Skin epidermis (tissue), 12 donors: ENCODE data around the gene SOX6.
"Not testable (repeated sequence)": the region's sequence is repeated elsewhere in the genome, so short reads cannot be mapped to it uniquely, and the experiment has no call there.

Source experiments
- H3K27ac ChIP-seq, 21 experiments: fragments of 200-600 bp; sonication (generic) in 11 of 21; one replicate each; pipeline ENCODE4 v1.5.0; 2020; ENCODE audit warnings: mild to moderate bottlenecking in 3 of 21, inconsistent platforms in 2 of 21, moderate library complexity in 2 of 21
- H3K4me3 ChIP-seq, 7 experiments: fragments of 200-600 bp; sonication (generic) in 2 of 7; one replicate each; pipeline ENCODE4 v1.5.0; 2020; ENCODE audit warnings: inconsistent platforms in 2 of 7, mild to moderate bottlenecking in 2 of 7, moderate library complexity in 1 of 7

Gene SOX6

GRCh38 chr11:16356057-16356760 lies at the start of gene SOX6:
Gene SOX6 (minus strand): TSS chr11:16356546. CDS start chr11:16341248, 15,298 bp downstream.
- H3K4me3 ChIP-seq, result no peak within 1 kb of the TSS
- H3K27ac ChIP-seq, result no peak within 1 kb of the TSS

DNA sequence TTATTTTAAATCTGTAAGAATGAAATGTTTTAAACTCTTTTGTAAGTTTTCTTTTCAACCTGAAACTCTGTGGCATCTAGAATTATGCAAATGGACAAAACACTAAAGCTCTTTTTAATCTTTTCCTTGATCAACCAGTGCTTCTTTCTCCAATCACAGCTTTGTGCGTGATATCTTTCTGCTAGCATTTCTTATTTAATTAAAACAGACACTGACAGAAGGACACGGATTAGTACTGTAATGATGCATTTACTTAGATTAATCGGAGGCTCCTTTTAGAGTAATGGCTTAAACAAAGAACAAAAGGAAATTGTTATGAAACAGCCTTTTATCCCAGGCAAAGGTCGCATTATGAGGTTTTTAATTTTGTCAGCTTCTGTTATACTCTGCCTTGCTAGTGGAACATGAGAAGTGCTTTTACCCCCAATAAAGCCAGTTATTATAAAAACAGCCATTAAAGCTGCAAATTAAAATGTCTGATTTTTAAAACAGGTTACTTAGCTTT lies 48.5 kb upstream of the SOX6 start:
- Histone ChIP-seq H3K27ac (no peak overlapping the region), H3K4me3 (no peak overlapping the region)

DNA sequence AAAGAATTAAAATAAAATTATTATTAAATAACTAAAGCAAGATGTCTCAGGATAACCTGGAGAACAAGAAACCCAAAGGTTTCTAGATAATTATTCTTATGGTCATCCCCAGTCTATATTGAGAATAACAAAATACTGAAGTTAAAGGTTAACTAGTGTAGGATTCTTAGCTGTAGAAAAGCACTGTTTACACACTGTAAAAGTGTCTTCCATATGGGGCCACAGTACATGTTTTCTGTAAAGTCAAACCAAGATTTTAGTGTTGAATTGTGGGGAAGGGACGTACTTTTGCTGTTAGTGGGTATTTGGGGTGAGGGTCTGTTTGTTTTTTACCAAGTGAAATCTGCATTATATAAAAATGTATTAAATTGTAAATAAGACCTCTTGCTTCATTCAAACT lies 47.5 kb upstream of the SOX6 start:
- H3K27ac ChIP-seq, result no peak overlapping the region
- no peak overlapping the region for H3K4me3 ChIP-seq

GRCh38 chr11:16403448-16403803 lies 47.1 kb upstream of the SOX6 start:
- Histone ChIP-seq H3K27ac (no peak overlapping the region), H3K4me3 (no peak overlapping the region)

GRCh38 chr11:16402654-16403447 lies 46.5 kb upstream of the SOX6 start:
- no peak overlapping the region for H3K4me3 ChIP-seq

GRCh38 chr11:16397390-16397789 lies 41.0 kb upstream of the SOX6 start:
- Histone ChIP-seq H3K27ac (no peak overlapping the region), H3K4me3 (no peak overlapping the region)

More at GRCh38 chr11:16402654-16403447, 46.5 kb upstream of the SOX6 start:
- H3K27ac ChIP-seq, result peak overlapping the region in 1 of 21 experiments; percentile 9

DNA sequence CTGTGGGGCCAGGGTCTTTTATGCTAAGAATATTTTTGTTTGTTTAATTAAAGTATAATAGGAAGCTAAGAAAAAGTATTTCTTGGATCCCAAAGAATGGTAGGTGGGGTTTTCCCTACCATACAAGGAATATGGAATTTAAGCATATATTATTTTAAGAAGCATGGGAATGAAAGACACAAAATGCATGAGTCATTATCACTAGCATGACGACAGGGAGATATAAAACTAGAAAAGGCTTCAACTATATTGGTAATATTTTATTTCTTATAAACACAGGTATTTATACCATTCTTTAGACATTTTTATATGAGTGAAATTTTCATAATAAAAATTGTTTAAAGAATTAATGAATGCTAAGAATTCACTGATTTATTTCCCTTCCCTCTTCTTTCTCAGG lies 39.3 kb upstream of the SOX6 start:
- Histone ChIP-seq H3K4me3 (no peak overlapping the region), H3K27ac (no peak overlapping the region)

DNA sequence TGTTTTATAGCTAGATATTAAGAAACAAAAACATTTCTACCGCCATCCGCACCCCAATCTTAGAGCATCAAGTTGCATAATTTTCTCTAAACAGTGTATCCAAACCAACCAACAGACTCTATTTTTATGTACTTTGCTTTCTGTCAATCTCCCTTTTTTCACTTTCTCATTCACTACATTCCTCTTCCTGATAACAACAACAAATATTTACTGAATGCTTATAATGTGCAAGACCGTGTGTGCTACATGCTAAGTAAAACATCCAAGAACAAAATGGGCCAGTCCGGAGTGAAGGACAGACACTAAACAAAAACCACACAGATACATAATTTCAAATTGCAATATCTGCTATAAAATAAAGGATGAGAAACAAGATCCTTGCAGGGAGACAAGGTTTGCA lies 38.6 kb upstream of the SOX6 start:
- Histone ChIP-seq H3K4me3 (no peak overlapping the region), H3K27ac (no peak overlapping the region)

GRCh38 chr11:16393340-16393739 lies 37.0 kb upstream of the SOX6 start:
- no peak overlapping the region for H3K27ac ChIP-seq
- no peak overlapping the region for H3K4me3 ChIP-seq

GRCh38 chr11:16392616-16393015 lies 36.3 kb upstream of the SOX6 start:
- H3K4me3 ChIP-seq, result no peak overlapping the region
- H3K27ac ChIP-seq, result no peak overlapping the region

GRCh38 chr11:16390826-16391225 lies 34.5 kb upstream of the SOX6 start:
- H3K27ac ChIP-seq, H3K4me3 ChIP-seq: not testable (repeated sequence)

GRCh38 chr11:16385099-16385498 lies 28.8 kb upstream of the SOX6 start:
- Histone ChIP-seq H3K27ac (no peak overlapping the region), H3K4me3 (no peak overlapping the region)

GRCh38 chr11:16382638-16383380 lies 26.5 kb upstream of the SOX6 start:
- Histone ChIP-seq H3K27ac (no peak overlapping the region), H3K4me3 (no peak overlapping the region)

- Histone ChIP-seq H3K27ac (no peak overlapping the region), H3K4me3 (no peak overlapping the region)
Measured at GRCh38 chr11:16382186-16382585, 25.8 kb upstream of the SOX6 start.

GRCh38 chr11:16380941-16381568 lies 24.7 kb upstream of the SOX6 start:
- H3K27ac ChIP-seq, result no peak overlapping the region

DNA sequence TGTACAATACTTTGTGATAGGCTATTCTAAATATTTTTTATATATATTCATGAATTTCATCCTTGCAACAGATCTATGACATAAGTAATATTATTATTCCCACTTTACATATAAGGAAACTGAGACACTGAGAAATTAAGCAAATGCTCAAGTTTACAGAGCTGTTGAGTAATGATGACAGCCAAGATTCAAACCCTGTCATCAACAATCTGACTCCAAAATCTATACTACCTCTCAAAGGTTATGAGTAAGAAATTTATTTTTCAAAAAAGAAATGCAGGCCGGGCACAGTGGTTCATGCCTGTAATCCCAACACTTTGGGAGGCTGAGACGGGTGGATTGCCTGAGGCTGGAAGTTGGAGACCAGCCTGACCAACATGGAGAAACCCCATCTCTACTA lies 22.6 kb upstream of the SOX6 start:
- Histone ChIP-seq H3K27ac (no peak overlapping the region), H3K4me3 (no peak overlapping the region)

More at GRCh38 chr11:16380941-16381568, 24.7 kb upstream of the SOX6 start:
- no peak overlapping the region for H3K4me3 ChIP-seq

DNA sequence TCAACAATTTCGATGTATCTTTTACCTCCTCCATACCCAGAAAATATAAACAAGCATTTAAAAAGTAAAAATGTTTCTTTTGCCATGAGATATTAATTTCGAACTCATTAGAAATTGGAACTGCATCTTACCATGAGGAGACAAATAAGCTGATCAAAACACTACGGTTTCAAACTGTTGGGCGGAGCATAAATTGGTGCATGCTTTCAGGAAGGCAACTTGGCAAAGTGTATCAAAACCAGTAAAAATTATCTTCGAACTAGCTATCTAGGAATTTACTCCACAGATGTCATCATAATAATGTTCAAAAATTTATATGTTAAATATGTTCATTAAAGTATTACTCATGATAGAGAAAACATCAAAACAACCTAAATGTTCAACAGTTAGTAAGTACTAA lies 21.4 kb upstream of the SOX6 start:
- Histone ChIP-seq H3K4me3 (no peak overlapping the region), H3K27ac (no peak overlapping the region)

DNA sequence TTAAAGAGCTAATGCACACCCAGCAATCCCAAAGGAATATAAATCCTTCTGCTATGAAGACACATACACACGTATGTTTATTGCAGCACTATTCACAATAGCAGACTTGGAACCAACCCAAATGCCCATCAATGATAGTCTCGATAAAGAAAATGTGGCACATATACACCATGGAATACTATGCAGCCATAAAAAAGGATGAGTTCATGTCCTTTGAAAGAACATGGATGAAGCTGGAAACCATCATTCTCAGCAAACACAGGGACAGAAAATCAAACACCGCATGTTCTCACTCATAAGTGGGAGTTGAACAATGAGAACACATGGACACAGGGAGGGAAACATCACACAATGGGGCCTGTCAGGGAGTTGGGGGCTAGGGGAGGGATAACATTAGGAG lies 19.3 kb upstream of the SOX6 start:
- H3K4me3 ChIP-seq, H3K27ac ChIP-seq: not testable (repeated sequence)

DNA sequence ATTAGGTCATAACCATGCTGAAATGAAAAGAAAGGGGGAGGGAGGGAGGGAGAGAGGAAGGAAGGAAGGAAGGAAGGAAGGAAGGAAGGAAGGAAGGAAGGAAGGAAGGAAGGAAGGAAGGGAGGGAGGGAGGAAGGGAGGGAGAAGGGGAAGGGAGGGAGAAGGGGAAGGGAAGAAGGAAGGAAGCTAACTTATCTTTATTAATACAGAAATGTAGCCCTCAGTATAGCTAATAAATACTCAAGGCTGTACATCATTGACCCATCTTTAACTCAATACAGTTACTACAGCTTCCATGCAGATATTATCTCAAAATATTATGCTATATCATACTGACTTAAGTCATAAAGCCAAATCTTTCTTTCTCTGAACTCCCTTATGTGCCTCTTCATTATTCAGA lies 17.4 kb upstream of the SOX6 start:
- no peak overlapping the region for H3K27ac ChIP-seq
- H3K4me3 ChIP-seq, result no peak overlapping the region

- H3K4me3 ChIP-seq, result no peak overlapping the region
- no peak overlapping the region for H3K27ac ChIP-seq
Measured at GRCh38 chr11:16372355-16372754, 16.0 kb upstream of the SOX6 start.
